ENCODE measurements around the gene EIF5. TPM values are rescaled to one million over a fixed set of nuclear protein-coding genes. Genes with fewer than 3 reads are reported as not detected.

The EIF5 gene
- total and polyA plus RNA-seq, 7 donors = 70.3 to 305 (median 170) TPM

- WGBS, 2 donors = 37 to 65% methylated on average over 2 of the region's 2 CpGs
- TF ChIP-seq CTCF (IDR thresholded peaks at IDR 0.05) (no peak), EP300 (IDR thresholded peaks at IDR 0.05) (no peak), POLR2AphosphoS5 (IDR thresholded peaks at IDR 0.05) (no peak), POLR2A (IDR thresholded peaks at IDR 0.05) (no peak)
- no peak for DNase-seq
- H3K9me3 ChIP-seq = peaks cover 0 to 3% (median 0%) of the 10 kb centered on the region in 4 donors
- no peak overlapping the region for H3K27ac ChIP-seq
- no peaks in the 10 kb centered on the region for H3K36me3 ChIP-seq
- no peak overlapping the region for H3K4me3 ChIP-seq
- intact Hi-C loops (cut with DNase I) = no loop called here
- H3K4me1 ChIP-seq = no peaks in the 10 kb centered on the region
- peaks cover 0 to 3% (median 0%) of the 10 kb centered on the region in 3 donors for H3K27me3 ChIP-seq
These were observed 29.3 kb upstream of the EIF5 start for GRCh38 chr14:103304706-103305105.

GRCh38 chr14:103308717-103309616, 25.1 kb upstream of the EIF5 start:
- TF ChIP-seq CTCF (IDR thresholded peaks at IDR 0.05) = no peak
- TF ChIP-seq POLR2A (IDR thresholded peaks at IDR 0.05) = no peak
- no peak for TF ChIP-seq EP300 (IDR thresholded peaks at IDR 0.05)
- no peak for TF ChIP-seq POLR2AphosphoS5 (IDR thresholded peaks at IDR 0.05)
- Histone ChIP-seq H3K9me3 (peaks cover 0 to 3% (median 0%) of the 10 kb centered on the region in 4 donors), H3K27ac (no peak overlapping the region), H3K36me3 (no peaks in the 10 kb centered on the region), H3K4me3 (no peak overlapping the region), H3K27me3 (peaks cover 0 to 3% (median 0%) of the 10 kb centered on the region in 3 donors), H3K4me1 (no peaks in the 10 kb centered on the region)
- 88 to 92% methylated on average over 10 of the region's 10 CpGs for WGBS, 2 donors
- no peak for DNase-seq
- intact Hi-C loops (cut with DNase I) = no loop called here

- Histone ChIP-seq H3K27ac (no peak overlapping the region), H3K9me3 (peaks cover 0 to 3% (median 0%) of the 10 kb centered on the region in 4 donors), H3K36me3 (no peaks in the 10 kb centered on the region), H3K4me3 (no peak overlapping the region), H3K27me3 (peaks cover 0 to 3% (median 0%) of the 10 kb centered on the region in 3 donors), H3K4me1 (no peaks in the 10 kb centered on the region)
- no peak for TF ChIP-seq POLR2A (IDR thresholded peaks at IDR 0.05)
- TF ChIP-seq CTCF (IDR thresholded peaks at IDR 0.05) = no peak
- no peak for TF ChIP-seq EP300 (IDR thresholded peaks at IDR 0.05)
- no peak for TF ChIP-seq POLR2AphosphoS5 (IDR thresholded peaks at IDR 0.05)
- no peak for DNase-seq
- WGBS, 2 donors = 93 to 94% methylated on average over 12 of the region's 12 CpGs
- intact Hi-C loops (cut with DNase I) = no loop called here
These were observed 23.4 kb upstream of the EIF5 start for GRCh38 chr14:103310576-103311095.

GRCh38 chr14:103311171-103311997, 22.7 kb upstream of the EIF5 start:
- intact Hi-C loops (cut with DNase I) = no loop called here
- 89 to 90% methylated on average over 31 of the region's 31 CpGs for WGBS, 2 donors
- Histone ChIP-seq H3K36me3 (no peaks in the 10 kb centered on the region), H3K4me1 (no peaks in the 10 kb centered on the region), H3K27ac (no peak overlapping the region), H3K9me3 (no peaks in the 10 kb centered on the region), H3K27me3 (peaks cover 0 to 3% (median 0%) of the 10 kb centered on the region in 3 donors), H3K4me3 (no peak overlapping the region)
- TF ChIP-seq CTCF (IDR thresholded peaks at IDR 0.05) = no peak
- no peak for TF ChIP-seq EP300 (IDR thresholded peaks at IDR 0.05)
- TF ChIP-seq POLR2AphosphoS5 (IDR thresholded peaks at IDR 0.05) = no peak
- TF ChIP-seq POLR2A (IDR thresholded peaks at IDR 0.05) = no peak
- no peak for DNase-seq
